HG02981 (cell line): ENCODE measurements around the gene YTHDF1.
"Not testable (repeated sequence)": the region's sequence is repeated elsewhere in the genome, so short reads cannot be mapped to it uniquely, and the experiment has no call there.

Experiments used
- ATAC-seq: cut with Tn5 transposase; IDR thresholded peaks from one replicate; pipeline ENCODE4 v1.9.1; 2021; ENCODE audit warnings: mild to moderate bottlenecking, moderate library complexity; ENCODE audit not compliant: unreplicated experiment

The YTHDF1 gene

GRCh38 chr20:63227260-63227659 lies 11.3 kb upstream of the YTHDF1 start:
- ATAC-seq = no peak

- no peak for ATAC-seq
Observed at GRCh38 chr20:63226042-63226943, 10.4 kb upstream of the YTHDF1 start.

DNA sequence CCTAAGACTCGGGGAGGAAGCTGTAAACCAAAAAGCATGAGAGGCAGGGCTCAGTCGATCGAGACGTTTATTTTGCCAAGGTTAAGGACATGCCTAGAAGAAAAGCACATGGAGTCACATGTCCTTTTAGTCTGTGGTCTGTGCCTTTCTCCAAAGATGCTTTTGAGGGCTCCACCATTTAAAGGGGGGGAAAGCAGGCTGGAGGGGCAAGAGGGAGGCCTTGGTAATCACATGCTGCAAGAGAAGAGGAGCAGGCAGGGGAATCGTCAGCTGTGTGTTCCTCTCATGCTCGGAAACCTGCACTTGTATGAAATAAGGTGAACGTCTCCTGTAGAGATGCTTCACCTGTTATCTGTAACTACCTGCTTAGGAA lies 9.1 kb upstream of the YTHDF1 start:
- no peak for ATAC-seq

DNA sequence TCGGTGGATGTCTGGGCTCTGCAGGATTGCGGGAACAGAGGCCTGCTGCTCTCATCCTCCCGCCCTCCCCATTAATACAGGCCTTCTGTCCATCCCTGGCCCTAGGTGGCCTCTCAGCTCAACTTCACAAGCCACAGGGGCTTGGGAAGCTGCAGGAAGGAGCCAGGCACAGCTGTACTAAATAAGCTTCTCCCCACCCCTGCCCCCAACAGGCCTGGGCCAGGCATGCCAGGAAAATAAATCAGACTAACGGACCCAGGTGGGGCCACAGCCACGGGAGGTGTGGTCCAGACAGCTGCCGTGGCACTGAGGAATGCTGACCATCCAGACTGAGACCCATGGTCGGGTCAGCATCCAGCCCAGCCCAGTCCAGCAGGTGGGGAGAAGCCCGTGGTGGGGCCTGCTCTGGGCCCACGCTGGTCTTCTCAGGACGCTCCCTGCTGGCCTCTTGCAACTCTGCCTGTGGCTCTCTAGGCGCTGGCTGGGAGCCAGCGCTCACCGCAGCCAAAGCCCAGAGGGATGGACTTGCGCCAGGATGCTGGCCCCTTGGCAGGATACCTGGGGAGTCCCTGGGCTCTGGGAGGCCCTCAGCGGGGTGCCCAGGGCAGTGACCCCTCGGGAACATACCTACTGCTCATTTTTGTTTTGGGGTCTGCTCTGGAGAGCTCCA lies 8.6 kb upstream of the YTHDF1 start:
- no peak for ATAC-seq

DNA sequence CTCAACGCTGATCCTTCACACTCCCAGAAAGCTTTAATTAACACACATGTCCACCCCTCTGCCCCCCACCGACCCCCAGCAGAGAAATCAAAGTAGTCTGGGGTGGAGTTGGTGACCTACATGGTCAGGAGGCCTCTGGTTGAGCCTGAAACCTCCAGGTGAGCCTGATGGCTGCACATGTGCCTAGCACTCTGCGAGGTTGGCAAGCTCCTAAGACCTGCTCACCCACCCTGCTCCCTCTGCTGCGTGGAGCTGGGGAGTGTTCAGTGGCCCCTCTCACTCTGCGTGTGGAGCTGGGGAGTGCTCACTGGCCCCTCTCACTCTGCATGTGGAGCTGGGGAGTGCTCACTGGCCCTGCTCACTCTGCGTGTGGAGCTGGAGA lies 7.9 kb upstream of the YTHDF1 start:
- ATAC-seq = no peak

- ATAC-seq = no peak
Observed at GRCh38 chr20:63223121-63223825, 7.3 kb upstream of the YTHDF1 start.

- ATAC-seq = no peak
Observed at GRCh38 chr20:63222541-63222940, 6.6 kb upstream of the YTHDF1 start.

DNA sequence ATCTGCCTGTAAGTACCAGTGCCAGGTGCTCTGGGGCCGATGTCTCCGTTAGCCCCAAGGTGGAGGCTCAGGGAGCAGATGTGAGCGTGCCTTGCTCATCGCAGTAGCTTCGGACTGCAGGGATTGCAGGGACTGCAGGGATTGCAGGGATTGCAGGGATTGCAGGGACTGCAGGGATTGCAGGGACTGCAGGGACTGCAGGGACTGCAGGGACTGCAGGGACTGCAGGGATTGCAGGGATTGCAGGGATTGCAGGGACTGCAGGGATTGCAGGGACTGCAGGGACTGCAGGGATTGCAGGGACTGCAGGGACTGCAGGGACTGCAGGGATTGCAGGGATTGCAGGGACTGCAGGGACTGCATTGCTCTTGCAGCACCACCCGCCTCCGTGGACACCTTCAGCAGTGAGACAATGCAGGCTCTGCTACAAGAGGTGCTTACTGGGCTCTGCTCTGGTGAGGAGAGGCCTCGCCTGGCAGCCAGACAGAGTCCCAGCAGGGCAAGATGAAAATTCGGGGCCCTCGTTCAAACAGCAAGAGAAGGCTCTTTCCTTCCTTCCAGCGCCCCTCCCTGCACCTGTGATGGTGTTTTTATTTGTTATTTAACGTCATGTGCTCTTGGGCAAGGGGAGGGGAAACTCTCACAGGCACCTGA lies 5.6 kb upstream of the YTHDF1 start:
- ATAC-seq = not testable (repeated sequence)

- ATAC-seq = no peak
Observed at GRCh38 chr20:63220696-63221399, 4.9 kb upstream of the YTHDF1 start.

DNA sequence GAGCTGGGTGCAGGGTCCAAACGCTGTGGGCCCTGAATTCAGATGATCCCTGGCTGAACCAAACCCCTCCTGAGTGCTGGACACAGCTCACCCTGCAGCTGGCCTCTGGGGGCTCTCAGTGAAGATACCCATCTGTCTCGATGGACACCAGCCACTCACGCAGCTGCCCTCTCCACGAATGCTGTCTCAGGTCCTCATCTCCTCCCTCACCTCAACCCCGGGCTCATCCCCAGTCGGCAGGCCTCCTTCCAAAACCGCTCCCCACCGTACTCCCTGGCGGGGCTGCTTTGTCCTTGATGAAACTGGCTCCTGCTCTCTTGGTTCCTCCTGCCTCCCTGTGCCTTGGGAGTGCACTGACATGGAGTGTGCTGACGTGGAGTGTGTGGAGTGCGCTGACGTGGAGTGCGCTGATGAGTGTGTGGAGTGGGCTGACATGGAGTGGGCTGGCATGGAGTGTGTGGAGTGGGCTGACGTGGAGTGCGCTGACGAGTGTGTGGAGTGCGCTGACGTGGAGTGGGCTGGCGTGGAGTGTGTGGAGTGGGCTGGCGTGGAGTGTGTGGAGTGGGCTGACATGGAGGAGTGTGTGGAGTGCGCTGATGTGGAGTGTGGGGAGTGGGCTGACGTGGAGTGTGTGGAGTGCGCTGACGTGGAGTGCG lies 4.1 kb upstream of the YTHDF1 start:
- ATAC-seq = no peak

DNA sequence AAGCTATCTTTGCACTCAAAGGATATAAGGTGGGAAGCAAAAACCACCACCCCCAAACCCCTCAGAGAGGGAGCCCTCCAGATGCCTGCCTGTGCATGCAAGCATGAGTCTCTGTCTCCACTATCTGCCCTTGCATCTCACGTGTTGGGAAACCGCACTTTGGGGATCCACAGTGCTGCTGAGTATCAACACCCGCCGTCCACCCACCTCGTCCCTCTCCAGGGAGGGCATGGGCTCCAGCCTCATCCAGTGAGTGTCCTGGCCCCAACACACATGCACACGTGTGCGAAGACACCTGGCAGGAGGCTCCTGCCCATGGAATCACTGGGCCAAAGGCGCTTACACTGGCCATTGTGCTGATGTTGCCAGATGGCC lies 3.5 kb upstream of the YTHDF1 start:
- no peak for ATAC-seq

DNA sequence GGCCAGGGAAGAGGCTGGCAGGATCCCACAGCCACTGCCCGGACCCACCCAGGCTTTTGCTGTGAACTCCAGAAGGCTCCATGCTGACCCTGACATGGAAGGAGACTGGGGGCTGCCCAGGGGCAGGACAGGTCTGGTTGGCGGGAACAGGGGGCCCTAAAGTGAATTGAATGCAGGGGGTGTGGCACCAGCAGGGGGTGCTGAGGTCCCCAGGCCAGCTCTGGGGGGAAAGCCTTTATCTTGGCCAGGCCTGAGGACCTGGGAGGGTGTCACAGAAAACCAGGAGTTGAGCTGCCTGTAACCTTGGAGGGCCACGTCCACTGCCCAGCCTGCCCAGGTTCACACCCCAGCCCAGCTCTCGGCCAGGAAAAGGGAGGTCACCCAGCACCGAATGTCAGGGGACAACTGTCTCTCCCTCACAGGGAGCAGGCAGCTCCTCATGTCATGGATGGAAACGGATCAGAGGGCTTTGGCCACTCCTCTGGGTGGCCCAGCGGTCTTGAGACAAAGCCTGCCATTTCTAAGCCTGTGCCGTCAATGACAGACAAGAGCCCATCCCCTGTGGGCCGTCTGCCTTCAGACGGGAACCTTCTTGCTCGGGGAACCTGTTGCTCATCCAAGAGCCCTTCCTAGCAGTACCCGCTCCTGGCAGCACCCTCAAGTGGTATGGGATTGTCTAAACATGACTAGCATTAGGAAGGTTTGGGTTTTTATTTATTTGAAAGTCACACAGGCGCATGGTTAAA lies 2.9 kb upstream of the YTHDF1 start:
- ATAC-seq = no peak

DNA sequence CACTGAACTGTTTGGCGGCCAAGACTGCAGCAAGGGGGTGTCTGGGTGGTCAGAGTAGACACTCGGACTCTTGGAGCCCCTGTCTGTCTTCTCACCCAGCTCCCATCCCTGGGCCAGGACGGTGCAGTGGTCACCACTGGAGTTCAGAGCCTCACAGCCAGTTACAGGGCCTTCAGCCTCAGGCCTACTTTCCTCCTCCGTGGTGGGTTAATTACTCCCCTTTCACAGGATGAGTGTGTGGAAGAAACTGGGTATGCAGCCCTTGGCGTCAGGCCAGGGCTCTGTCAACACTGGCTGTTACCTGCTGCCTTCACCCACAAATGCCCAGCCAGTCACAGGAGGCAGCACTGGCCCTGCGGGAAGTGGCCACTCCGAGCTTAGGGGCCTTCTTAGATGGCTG lies 1.8 kb upstream of the YTHDF1 start:
- ATAC-seq = no peak

- ATAC-seq = no peak
Observed at GRCh38 chr20:63216849-63217471, 1.0 kb upstream of the YTHDF1 start.

GRCh38 chr20:63215101-63216040 lies 560 bp downstream of the YTHDF1 start:
- no peak for ATAC-seq

- ATAC-seq = no peak
Observed at GRCh38 chr20:63214514-63214913, 1.4 kb downstream of the YTHDF1 start.

- no peak for ATAC-seq
Observed at GRCh38 chr20:63212792-63213191, 3.1 kb downstream of the YTHDF1 start.

DNA sequence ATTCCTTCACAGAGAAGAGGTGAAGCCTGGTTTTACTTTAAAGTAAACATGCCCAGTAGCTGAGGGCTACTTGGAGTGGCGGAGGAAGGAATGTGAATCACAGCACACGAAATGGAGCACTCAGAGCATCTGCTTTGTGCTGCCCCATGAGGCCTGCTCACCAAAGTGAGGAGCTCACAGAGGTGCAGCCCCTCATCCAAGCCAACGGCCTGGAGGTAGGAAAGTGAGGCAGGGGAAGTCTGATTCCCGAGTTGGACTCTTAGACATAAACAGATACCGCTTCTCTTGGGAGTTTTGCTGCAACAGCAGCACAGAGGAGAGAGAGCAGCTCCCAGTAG lies 3.6 kb downstream of the YTHDF1 start:
- no peak for ATAC-seq
